Ecto neural progenitor cell (in vitro differentiated cells): Measurements from ENCODE around the gene RTP5.

ENCODE experiments used
- DNase-seq: peaks from one replicate; pipeline ENCODE4 v3.0.0-alpha.2; 2018; ENCODE audit warnings: low spot score

RTP5 gene

DNA sequence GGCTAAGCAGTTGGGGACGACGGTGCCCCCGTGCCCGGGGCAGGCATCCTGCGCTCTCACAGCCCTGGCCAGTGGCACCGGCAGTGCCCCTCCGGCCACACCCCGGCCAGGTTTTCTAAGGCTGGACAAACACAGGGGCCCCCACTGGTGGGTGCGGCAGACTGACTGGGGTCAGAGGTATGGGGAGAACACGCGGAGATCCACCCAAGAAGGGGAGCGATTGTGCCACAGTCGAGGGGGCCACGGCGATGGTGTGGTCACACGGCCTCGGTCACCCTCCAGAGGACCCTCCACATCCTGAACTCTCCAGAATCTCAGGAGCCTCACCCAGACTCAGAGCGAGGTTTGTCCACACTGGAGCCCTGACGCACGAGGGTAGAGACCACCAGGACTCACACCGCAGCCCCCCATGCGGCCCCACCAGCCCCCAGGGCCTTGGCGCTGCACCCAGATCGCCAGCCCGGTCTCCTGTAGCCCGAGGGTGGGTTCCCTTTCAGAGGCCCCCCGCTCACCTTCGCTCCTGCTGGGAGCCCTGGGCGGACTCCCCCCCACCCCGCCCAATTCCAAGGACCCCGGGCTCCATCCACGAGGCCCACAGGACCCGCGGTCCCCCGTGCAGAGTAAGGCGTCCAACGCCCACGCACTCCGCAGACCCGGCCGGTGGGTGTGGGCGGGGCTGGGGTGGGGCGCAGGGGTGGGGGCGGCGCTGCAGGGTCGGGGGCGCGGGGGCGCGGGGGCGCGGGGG is 26.0 kb upstream of the RTP5 start:
- DNase-seq: peak; percentile 52

DNA sequence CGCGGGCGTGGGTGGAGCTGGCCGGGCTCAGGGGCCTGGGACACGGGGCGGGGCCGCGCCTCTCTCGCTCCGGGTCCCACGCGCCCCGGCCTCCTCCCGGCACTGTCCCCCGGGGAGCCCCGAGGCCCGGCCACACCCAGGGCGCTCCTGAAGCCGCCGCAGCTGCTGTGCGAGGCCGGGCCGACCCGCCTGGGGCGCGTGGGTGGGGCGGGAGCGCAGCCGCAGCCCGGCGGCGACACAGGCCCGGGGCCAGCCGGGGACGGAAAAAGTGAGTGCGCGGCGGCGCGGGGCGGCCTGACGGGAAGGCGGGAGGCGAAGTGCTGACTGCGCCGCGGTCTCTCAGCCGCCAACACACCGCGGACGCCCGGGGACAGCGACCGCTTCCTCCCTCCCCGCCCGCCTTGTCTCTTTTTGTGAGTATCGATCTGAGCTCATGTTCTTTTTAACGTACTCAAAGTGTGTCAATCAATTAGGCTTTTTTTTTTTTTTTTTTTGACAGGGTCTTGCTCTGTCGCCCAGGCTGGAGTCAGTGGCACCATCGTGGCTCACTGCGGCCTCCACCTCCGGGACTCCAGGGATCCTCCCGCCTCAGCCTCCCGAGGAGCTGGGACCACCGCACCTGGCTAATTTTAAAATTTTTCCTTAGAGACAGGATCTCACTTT is 25.3 kb upstream of the RTP5 start:
- peak; percentile 75 for DNase-seq

DNA sequence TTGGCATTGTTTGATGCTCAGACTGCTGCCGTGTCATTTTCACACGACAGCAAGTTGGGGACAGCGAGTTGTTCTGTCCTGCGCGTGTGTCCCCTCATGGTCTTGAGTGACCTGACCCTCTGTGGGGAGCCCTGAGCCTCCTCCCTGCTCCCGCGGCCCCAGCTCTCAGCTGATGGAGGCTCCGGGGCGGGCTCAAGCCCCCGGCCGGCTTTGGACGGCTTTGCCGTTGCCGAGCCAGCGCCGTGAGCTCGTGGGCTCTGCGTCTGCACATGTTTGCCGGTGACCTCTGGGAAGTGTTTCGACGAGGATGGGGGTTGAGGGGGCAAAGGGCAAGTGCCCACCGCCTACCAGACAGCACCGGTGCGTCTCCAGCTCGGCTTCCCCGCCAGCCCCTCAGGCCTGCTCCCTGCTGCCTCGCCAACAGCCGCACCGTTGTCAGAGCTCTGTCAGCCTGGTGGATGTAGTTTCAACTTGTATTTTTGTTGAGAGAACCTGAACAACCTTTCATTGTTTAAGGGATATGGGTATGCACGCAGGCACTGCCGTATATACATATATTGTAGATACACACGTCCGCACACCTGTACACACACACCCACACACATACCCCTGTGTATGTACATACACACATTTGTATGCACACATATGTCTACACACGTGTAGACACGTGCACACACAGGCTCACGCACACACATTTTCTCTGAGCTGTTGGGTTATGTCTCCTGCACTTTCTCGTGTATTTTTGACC is 24.5 kb upstream of the RTP5 start:
- peak; percentile 49 for DNase-seq

DNA sequence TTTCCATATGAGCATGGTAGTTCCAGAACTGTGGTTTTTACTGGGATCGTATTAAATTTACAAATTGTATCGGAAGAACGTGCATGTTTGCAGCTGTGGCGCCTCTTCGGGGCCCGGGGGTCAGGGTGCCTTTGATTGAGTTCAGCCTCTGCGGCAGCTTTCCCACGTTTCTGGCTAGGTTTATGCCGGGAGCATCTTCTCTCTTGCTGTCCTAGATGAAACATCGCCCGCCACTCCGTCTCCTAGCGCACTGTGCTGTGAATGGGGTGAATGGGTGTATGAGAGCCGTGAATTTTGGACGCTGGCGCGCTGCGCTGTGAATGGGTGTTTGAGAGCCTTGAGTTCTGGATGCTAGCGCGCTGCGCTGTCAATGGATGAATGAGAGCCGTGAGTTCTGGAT is 23.1 kb upstream of the RTP5 start:
- DNase-seq: no peak

DNA sequence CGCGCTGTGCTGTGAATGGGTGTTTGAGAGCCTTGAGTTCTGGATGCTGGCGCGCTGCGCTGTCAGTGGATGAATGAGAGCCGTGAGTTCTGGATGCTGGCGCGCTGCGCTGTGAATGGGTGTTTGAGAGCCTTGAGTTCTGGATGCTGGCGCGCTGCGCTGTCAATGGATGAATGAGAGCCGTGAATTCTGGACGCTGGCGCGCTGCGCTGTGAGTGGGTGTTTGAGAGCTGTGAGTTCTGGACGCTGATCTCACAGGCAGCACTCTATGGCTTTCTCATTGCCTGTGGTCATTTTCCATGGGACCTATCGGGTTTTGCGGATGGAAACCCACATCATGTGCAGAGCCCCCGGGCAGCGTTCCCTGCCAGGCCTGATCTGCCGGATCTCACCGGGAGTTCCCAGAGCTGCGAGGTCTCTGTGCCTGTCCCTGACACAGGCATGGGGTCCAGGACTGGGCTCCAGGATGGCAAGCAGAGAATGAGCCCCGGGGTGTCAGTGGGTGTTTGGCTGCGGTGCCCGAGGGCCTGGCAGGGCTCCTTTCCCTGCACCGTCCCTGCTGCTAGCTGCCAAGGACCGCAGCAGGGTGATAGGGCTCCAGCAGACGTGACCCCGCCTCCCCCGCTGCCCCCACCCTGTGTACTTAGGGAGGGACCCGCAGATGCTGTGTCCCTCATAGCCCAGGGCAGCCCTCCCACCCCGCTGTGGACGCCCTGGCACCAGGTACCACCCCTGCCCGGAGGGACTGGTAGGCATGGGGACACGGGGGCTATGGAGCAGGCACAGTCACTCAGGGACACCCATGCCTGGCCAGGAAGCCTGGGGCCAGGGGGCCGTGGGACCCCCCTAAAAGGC is 20.5 kb upstream of the RTP5 start:
- no peak for DNase-seq

DNA sequence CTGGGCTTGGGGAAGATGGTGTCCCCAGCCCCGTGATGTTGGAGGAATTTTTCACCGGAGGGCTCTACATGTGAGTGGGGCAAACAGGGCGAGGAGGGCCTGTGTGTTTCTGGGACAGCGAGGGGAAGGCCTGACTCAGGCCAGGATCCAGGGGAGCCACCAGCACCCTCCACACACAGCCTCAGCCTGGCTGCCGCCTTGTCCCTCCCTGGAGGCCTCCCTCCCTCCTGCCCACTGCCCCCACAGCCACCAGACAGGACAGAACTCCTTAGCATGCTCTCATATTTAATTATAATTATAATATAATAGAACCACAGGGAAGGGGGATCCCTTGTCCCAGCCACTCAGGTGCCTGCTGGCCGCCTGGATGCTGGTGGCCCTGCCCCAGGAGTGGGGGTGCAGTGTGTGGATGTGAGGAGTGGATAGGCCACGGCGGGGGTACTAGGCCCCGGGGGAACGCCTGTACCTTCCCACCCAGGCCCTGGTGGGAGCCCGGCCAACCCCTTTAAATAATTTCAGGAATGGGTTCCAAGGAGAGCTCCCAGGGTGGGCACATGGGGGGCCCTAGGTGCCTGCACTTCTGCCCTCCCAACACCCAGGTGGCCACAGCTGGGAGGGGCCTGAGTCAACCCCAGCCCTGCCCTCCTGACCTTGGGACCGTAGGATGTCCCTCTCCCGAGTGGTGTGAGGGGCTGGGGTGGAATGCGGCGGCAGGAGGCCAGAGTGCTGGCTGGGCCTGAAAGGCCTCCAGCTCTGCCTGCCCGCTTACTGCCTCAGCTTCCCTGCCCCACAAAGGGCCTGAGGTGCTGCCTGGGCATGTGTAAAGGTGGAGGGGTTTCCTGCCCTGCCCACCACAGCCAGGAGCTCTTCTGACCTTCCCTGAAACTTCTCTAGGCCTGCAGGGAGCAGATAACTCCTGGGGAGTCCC is 19.6 kb upstream of the RTP5 start:
- peak; percentile 45 for DNase-seq

DNA sequence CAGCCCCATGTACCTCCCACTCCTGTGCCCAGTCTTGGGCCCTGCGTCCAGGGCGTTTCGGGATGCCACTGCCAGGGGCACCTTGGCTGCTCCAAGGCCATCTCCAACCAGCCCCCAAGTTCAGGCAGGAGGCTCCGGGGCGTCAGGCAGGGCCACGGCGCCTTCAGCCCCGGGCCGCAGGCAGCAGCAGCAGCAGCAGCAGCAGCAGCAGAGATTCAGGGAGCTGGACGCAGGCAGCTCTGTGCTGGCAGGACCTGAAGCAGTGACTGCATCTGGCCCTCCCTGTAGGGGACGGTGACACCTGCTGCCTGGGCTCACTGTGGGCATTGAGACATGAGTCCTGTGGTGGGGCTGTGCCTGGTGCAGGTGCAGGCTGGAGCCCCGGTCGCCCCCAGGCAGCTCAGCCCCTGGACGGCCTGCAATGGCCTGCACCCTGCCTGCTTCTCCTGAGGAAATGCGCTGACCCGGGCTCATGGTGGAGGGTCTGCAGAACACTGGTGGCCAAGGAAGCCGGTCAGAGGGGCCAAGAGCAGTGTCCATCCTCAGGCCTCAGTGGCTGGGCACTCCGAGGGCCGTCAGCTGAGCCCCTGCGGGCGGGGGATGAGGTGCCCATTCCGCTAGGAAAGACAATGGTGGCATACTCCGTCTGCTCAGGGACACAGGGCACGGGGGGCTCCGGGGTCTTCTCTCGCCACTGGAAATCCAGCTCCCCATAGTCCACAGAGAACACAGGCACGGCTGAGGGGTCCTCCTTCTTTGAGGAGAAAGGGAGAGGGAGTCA is 18.8 kb upstream of the RTP5 start:
- DNase-seq: peak; percentile 48

DNA sequence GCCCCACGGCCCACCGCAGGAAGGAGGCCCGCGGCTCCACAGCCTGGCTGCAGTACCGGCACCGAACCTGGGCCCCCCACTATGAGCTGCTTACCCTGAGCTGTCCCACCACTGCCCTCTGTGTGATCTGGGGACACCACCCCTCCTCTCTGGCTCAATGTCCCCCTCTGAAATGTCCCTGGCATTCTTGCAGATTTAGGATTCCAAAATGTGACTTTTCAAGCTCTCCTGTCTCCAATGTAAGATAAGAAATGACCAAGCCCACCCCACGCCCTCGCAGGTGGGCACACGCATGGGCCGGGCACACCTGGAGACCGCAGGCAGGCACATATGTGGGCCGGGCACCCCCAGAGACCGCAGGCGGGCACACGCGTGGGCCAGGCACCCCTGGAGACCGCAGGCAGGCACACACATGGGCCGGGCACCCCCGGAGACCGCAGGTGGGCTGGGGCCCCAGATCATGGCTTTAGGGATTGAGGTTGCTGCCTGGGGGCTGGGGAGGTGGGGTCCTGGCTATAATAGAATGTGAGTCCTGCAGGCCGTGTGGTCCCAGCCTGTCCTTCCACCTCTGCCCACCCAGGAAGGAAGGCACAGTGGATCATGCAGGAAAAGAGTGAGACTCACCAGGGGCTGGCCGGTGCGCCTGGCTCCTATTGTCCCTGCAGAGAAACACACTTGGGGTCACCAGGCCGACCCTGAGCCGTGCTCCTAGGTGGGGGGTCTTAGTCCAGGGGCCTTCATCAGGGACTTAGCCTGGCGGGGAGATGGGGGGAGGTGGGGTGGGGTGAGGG is 18.0 kb upstream of the RTP5 start:
- DNase-seq: peak; percentile 55

DNA sequence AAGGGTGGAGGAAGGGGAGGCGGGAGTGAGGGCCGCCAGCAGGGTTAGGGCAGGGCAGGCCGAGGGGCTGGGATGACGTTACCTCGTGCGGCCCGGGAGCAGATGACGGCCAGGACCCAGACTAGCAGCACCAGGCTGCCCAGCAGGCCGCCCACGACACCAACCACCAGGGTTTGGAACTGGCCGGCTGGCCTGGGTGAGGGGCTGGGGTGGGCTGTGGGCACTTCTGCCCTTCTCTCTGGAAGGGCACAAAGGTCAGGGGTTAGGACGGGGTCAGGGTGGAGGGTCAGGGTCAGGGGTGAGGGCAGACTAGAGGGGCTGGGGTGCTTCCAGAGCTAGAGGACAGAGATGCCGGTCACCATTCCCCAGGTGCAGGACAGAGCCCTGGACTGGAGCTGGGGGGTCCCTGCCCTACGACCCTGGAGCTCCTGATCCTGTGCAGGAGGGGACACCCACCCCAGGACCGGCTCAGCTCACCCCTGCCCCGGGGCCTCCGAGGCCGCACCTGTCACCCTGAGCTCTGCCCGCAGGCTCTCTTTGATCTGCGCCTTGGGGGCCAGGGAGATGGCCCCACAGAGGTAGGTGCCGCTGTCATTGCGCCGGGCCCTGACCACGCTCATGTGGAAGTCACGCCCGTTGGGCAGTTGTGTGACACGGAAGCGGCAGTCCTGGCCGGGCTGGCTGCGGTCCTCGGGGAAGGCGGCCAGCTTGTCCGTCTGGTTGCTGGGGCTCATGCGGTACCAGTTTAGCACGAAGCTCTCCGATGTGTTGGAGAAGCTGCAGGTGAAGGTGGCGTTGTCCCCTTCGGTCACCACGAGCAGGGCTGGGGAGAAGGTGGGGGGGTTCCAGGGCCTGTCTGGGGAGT is 17.2 kb upstream of the RTP5 start:
- no peak for DNase-seq

DNA sequence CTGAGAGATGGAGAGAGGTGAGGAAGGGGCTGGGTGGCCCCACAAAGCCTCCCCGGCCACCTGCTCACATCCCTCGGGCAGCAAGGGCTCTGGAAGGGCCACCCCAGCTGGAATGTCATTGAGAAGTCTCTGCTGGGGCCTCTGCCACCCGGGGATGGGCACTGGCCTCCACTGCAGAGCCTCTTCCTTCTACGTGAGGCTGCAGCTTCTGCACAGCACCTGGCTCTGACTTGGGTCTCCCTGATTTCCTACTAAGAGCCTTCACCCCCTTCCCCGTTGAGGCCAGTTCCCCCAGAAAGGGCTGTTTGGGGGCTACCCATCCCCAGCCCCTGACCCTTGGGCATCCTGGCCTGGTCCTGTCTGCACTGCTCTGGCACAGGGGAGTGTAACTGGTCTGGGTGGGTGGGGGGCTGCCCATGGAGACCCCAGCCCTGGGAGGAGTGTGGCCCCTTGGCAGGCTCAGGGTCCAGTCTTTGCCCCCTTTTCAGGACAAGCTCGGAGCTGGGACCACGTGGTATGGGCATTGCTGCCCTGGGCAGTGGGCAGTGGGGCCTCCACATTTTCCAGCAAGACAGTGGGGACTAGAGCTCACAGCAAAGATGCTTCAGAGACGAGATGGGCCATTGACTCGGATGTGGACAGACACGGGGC is 16.4 kb upstream of the RTP5 start:
- DNase-seq: no peak

- no peak for DNase-seq
Measured at GRCh38 chr2:241853651-241854341, 15.7 kb upstream of the RTP5 start.

GRCh38 chr2:241854342-241855244 is 14.9 kb upstream of the RTP5 start:
- DNase-seq: no peak

GRCh38 chr2:241855245-241855887 is 14.2 kb upstream of the RTP5 start:
- DNase-seq: no peak

GRCh38 chr2:241855888-241856422 is 13.6 kb upstream of the RTP5 start:
- no peak for DNase-seq

DNA sequence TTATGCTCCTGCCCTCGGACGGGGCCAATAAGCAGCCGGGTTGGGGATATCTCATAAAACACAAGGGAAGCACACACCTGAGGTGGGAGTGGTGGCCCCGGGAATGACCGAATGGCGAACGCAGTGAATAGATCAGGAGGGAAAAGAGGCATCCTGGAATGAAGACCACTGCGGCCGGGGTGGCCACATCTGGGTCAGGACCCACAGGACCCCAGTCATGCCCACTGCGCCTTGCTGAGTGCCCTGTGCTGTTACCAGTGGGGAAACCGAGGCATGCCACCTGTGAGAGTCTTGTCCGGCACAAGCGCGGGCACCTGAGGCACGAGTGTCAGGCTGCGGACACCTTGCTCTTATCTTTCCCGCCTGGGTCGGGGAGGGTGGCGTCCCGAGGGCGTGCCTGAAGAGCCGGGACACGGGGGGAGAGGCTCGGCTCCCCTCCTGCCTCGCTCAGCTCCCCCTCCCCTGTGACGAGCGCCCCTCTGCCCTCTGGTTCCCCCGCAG is 12.4 kb upstream of the RTP5 start:
- DNase-seq: no peak
